Right atrium auricular region (tissue), 2 donors: ENCODE results near the gene CACNG4. TPM values are rescaled to one million over a fixed set of nuclear protein-coding genes. Genes with fewer than 3 reads are reported as not detected.

Source experiments
- DNase-seq: peaks from one replicate; pipeline ENCODE4 v3.0.0-alpha.2; 2019; ENCODE audit warnings: low spot score
- H3K27ac ChIP-seq, 2 donors: fragments of 200-600 bp; sonication (generic); 1 replicate in 1 of 2; 2 replicates in 1 of 2; pipeline ENCODE4 v1.5.1; 2016 to 2019
- H3K27me3 ChIP-seq, 2 donors: fragments of 200-600 bp; sonication (generic); one replicate each; pipeline versions ENCODE4 v1.5.1 to v1.6.0; 2017 to 2019
- H3K36me3 ChIP-seq: fragments of 200-600 bp; sonication (generic); one replicate; pipeline ENCODE4 v1.5.1; 2016
- H3K4me1 ChIP-seq, 2 donors: fragments of 200-600 bp; sonication (generic); one replicate each; pipeline versions ENCODE4 v1.5.1 to v1.6.0; 2017 to 2019
- H3K4me3 ChIP-seq, 2 donors: fragments of 200-600 bp; sonication (generic); 1 replicate in 1 of 2; 2 replicates in 1 of 2; pipeline ENCODE4 v1.5.1; 2017 to 2019; ENCODE audit warnings: mild to moderate bottlenecking in 1 of 2, moderate library complexity in 1 of 2
- H3K9me3 ChIP-seq, 2 donors: fragments of 200-600 bp; sonication (generic); one replicate each; pipeline ENCODE4 v1.5.1; 2019
- total RNA-seq, 2 donors: library from RNA; depleted of rRNA; stranded (reverse); fragments of >200 nt; gene quantifications; one replicate each; pipeline ENCODE4 v1.1.0, GENCODE V29; 2016
- TF ChIP-seq, protein P1 (sequence below), 2 donors: fragments of 200-600 bp; sonication (generic); IDR thresholded peaks; one replicate each; pipeline ENCODE4 v1.5.1; 2019; ENCODE audit warnings: antibody characterized with exemption in 2 of 2

CACNG4 gene
- total RNA-seq, 2 donors from 2014 or later = 0.63 to 1.9 TPM

DNA sequence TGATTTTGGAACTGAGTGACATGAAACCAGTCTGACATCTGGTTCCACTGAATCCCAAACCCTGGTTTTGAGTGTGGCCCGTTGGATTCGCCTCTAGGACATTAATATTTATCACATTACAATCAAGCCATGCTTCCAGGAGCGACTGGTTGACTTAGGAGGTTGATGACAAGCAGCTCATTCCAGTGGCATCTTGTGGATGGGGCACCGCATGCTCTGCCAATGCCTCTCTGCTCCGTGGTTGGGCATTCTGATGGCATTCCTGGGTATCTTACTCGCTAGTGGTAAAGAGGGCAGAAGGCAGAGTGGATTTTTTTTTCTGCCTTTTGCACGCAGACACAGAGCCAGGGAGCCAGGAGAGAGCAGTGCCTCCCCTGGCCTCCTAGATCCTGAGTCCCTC lies 31.4 kb downstream of the CACNG4 start:
- no peak for DNase-seq
- Histone ChIP-seq H3K27ac (no peak overlapping the region), H3K4me3 (no peak overlapping the region), H3K9me3 (no peaks in the 10 kb centered on the region), H3K4me1 (no peaks in the 10 kb centered on the region), H3K27me3 (no peaks in the 10 kb centered on the region), H3K36me3 (no peaks in the 10 kb centered on the region)
- TF ChIP-seq, protein P1, sequence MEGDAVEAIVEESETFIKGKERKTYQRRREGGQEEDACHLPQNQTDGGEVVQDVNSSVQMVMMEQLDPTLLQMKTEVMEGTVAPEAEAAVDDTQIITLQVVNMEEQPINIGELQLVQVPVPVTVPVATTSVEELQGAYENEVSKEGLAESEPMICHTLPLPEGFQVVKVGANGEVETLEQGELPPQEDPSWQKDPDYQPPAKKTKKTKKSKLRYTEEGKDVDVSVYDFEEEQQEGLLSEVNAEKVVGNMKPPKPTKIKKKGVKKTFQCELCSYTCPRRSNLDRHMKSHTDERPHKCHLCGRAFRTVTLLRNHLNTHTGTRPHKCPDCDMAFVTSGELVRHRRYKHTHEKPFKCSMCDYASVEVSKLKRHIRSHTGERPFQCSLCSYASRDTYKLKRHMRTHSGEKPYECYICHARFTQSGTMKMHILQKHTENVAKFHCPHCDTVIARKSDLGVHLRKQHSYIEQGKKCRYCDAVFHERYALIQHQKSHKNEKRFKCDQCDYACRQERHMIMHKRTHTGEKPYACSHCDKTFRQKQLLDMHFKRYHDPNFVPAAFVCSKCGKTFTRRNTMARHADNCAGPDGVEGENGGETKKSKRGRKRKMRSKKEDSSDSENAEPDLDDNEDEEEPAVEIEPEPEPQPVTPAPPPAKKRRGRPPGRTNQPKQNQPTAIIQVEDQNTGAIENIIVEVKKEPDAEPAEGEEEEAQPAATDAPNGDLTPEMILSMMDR (IDR thresholded peaks at IDR 0.05) = no peak

- Histone ChIP-seq H3K4me1 (no peaks in the 10 kb centered on the region), H3K27ac (no peak overlapping the region), H3K27me3 (no peaks in the 10 kb centered on the region), H3K4me3 (no peak overlapping the region), H3K36me3 (no peaks in the 10 kb centered on the region), H3K9me3 (no peaks in the 10 kb centered on the region)
- DNase-seq = no peak
- TF ChIP-seq, protein P1 (IDR thresholded peaks at IDR 0.05) = no peak
These were observed 32.4 kb downstream of the CACNG4 start for GRCh38 chr17:66996926-66997325.

- no peaks in the 10 kb centered on the region for H3K27me3 ChIP-seq
These were observed 38.7 kb downstream of the CACNG4 start for GRCh38 chr17:67003231-67003630.

GRCh38 chr17:67004181-67004580 lies 39.7 kb downstream of the CACNG4 start:
- DNase-seq = no peak
- Histone ChIP-seq H3K9me3 (no peaks in the 10 kb centered on the region), H3K4me3 (no peak overlapping the region), H3K4me1 (no peaks in the 10 kb centered on the region), H3K27ac (no peak overlapping the region), H3K36me3 (no peaks in the 10 kb centered on the region), H3K27me3 (no peaks in the 10 kb centered on the region)
- TF ChIP-seq, protein P1 (IDR thresholded peaks at IDR 0.05) = no peak

More at GRCh38 chr17:67003231-67003630, 38.7 kb downstream of the CACNG4 start:
- no peaks in the 10 kb centered on the region for H3K36me3 ChIP-seq
- TF ChIP-seq, protein P1 (IDR thresholded peaks at IDR 0.05) = no peak
- no peak overlapping the region for H3K27ac ChIP-seq
- H3K4me3 ChIP-seq = no peak overlapping the region
- H3K9me3 ChIP-seq = no peaks in the 10 kb centered on the region
- no peaks in the 10 kb centered on the region for H3K4me1 ChIP-seq
- no peak for DNase-seq

GRCh38 chr17:67007266-67007665 lies 42.8 kb downstream of the CACNG4 start:
- TF ChIP-seq, protein P1 (IDR thresholded peaks at IDR 0.05) = no peak
- Histone ChIP-seq H3K27me3 (no peaks in the 10 kb centered on the region), H3K27ac (no peak overlapping the region), H3K36me3 (no peaks in the 10 kb centered on the region), H3K9me3 (peaks cover 0 to 7% of the 10 kb centered on the region in 2 donors), H3K4me1 (no peaks in the 10 kb centered on the region), H3K4me3 (no peak overlapping the region)
- DNase-seq = no peak

GRCh38 chr17:67008101-67008500 lies 43.6 kb downstream of the CACNG4 start:
- TF ChIP-seq, protein P1 (IDR thresholded peaks at IDR 0.05) = no peak
- Histone ChIP-seq H3K4me1 (no peaks in the 10 kb centered on the region), H3K4me3 (no peak overlapping the region), H3K27me3 (no peaks in the 10 kb centered on the region), H3K36me3 (no peaks in the 10 kb centered on the region), H3K27ac (no peak overlapping the region), H3K9me3 (peaks cover 0 to 7% of the 10 kb centered on the region in 2 donors)
- no peak for DNase-seq
